SK-N-SH treated with all-trans-retinoic acid at 6 μM for 48 hours (cell line): ENCODE measurements around the gene ZDHHC11.

Source experiments
- ATAC-seq: fragments of 200-7000 bp; cut with Tn5 transposase; 3 replicates; pipeline ENCODE4 v1.9.1; 2020; ENCODE audit warnings: mild to moderate bottlenecking, moderate library complexity
- ARNTL ChIP-seq: fragments of 450-650 bp; formaldehyde crosslinking; IDR thresholded peaks from 2 replicates; pipeline ENCODE4 v1.5.0; 2020; ENCODE audit warnings: low read depth, mild to moderate bottlenecking, moderate library complexity, borderline replicate concordance
- BACH2 ChIP-seq: fragments of 250-450 bp; sonication (Bioruptor Pico); IDR thresholded peaks from 2 replicates; pipeline ENCODE4 v1.9.0; 2021; ENCODE audit warnings: mild to moderate bottlenecking, borderline replicate concordance
- CREB5 ChIP-seq: fragments of 250-450 bp; sonication (Bioruptor Pico); IDR thresholded peaks from 2 replicates; pipeline ENCODE4 v1.5.1; 2020; ENCODE audit warnings: low read depth, mild to moderate bottlenecking, moderate library complexity
- CSDC2 ChIP-seq: fragments of 250-450 bp; sonication (Bioruptor Pico); IDR thresholded peaks from 2 replicates; pipeline ENCODE4 v1.5.0; 2020; ENCODE audit warnings: mild to moderate bottlenecking, moderate library complexity
- CSRNP3 ChIP-seq: fragments of 250-450 bp; sonication (Bioruptor Pico); IDR thresholded peaks from 2 replicates; pipeline ENCODE4 v1.5.1; 2021; ENCODE audit warnings: mild to moderate bottlenecking, moderate library complexity
- ESRRG ChIP-seq: fragments of 250-450 bp; sonication (Bioruptor Pico); IDR thresholded peaks from 2 replicates; pipeline ENCODE4 v1.6.1; 2021; ENCODE audit warnings: mild to moderate bottlenecking
- GLIS3 ChIP-seq: fragments of 250-450 bp; sonication (Bioruptor Pico); IDR thresholded peaks from 2 replicates; pipeline ENCODE4 v1.5.0; 2020; ENCODE audit warnings: mild to moderate bottlenecking, moderate library complexity
- ISL1 ChIP-seq: fragments of 250-450 bp; sonication (Bioruptor Pico); IDR thresholded peaks from 2 replicates; pipeline ENCODE4 v2.1.2; 2022; ENCODE audit warnings: mild to moderate bottlenecking, moderate library complexity
- OSR1 ChIP-seq: fragments of 250-450 bp; sonication (Bioruptor Pico); IDR thresholded peaks from 2 replicates; pipeline ENCODE4 v1.8.0; 2022; ENCODE audit warnings: moderate library complexity, mild to moderate bottlenecking, inconsistent platforms
- PATZ1 ChIP-seq: fragments of 250-450 bp; sonication (Bioruptor Pico); IDR thresholded peaks from 2 replicates; pipeline ENCODE4 v1.8.0; 2020; ENCODE audit warnings: mild to moderate bottlenecking, moderate library complexity, borderline replicate concordance
- POU6F1 ChIP-seq: fragments of 250-450 bp; sonication (Bioruptor Pico); IDR thresholded peaks from 2 replicates; pipeline ENCODE4 v1.8.0; 2021; ENCODE audit warnings: low read depth, mild to moderate bottlenecking, moderate library complexity, borderline replicate concordance
- PPARA ChIP-seq: fragments of 250-450 bp; sonication (Bioruptor Pico); IDR thresholded peaks from 2 replicates; pipeline ENCODE4 v1.5.0; 2020; ENCODE audit warnings: mild to moderate bottlenecking, borderline replicate concordance
- RARB ChIP-seq: fragments of 250-450 bp; sonication (Bioruptor Pico); IDR thresholded peaks from 2 replicates; pipeline ENCODE4 v1.8.0; 2021; ENCODE audit warnings: mild to moderate bottlenecking, moderate library complexity
- SNAI2 ChIP-seq: fragments of 250-450 bp; sonication (Bioruptor Pico); IDR thresholded peaks from 2 replicates; pipeline ENCODE4 v1.5.0; 2020; ENCODE audit warnings: mild to moderate bottlenecking, moderate library complexity
- TCF4 ChIP-seq: fragments of 250-450 bp; sonication (Bioruptor Pico); IDR thresholded peaks from 2 replicates; pipeline ENCODE4 v1.8.0; 2021; ENCODE audit warnings: mild to moderate bottlenecking, moderate library complexity, borderline replicate concordance
- TOX ChIP-seq: fragments of 250-450 bp; sonication (Bioruptor Pico); IDR thresholded peaks from 2 replicates; pipeline ENCODE4 v1.8.0; 2021; ENCODE audit warnings: mild to moderate bottlenecking, moderate library complexity, borderline replicate concordance
- TSHZ2 ChIP-seq: fragments of 250-450 bp; sonication (Bioruptor Pico); IDR thresholded peaks from 2 replicates; pipeline ENCODE4 v1.5.0; 2020; ENCODE audit warnings: mild to moderate bottlenecking, moderate library complexity
- ZFP30 ChIP-seq: fragments of 450-650 bp; formaldehyde crosslinking; IDR thresholded peaks from 2 replicates; pipeline ENCODE4 v1.5.0; 2022; ENCODE audit warnings: mild to moderate bottlenecking, moderate library complexity
- ZNF565 ChIP-seq: fragments of 450-650 bp; formaldehyde crosslinking; conservative IDR thresholded peaks from 2 replicates; pipeline ENCODE4 v1.5.0; 2020; ENCODE audit warnings: low read depth, mild to moderate bottlenecking, moderate library complexity
- ZNF70 ChIP-seq: fragments of 450-650 bp; formaldehyde crosslinking; IDR thresholded peaks from 2 replicates; pipeline ENCODE4 v1.5.0; 2020; ENCODE audit warnings: mild to moderate bottlenecking, moderate library complexity
- ZNF8 ChIP-seq: fragments of 450-650 bp; formaldehyde crosslinking; IDR thresholded peaks from 2 replicates; pipeline ENCODE4 v1.5.0; 2020; ENCODE audit warnings: mild to moderate bottlenecking, moderate library complexity

ZDHHC11 gene

GRCh38 chr5:859391-859790, 8.6 kb upstream of the ZDHHC11 start:
- ATAC-seq, result no peak
- TF ChIP-seq RARB (CRISPR knock-in tag), result no peak
- no peak for TF ChIP-seq ZNF70
- TF ChIP-seq ZNF8 (CRISPR knock-in tag), result no peak
- TF ChIP-seq TOX (CRISPR knock-in tag), result no peak
- TF ChIP-seq PATZ1 (CRISPR knock-in tag), result no peak
- no peak for TF ChIP-seq POU6F1 (CRISPR knock-in tag)
- TF ChIP-seq ARNTL (CRISPR knock-in tag), result no peak
- no peak for TF ChIP-seq TCF4 (CRISPR knock-in tag)
- no peak for TF ChIP-seq GLIS3
- no peak for TF ChIP-seq ZNF565
- TF ChIP-seq PPARA (CRISPR knock-in tag), result no peak
- TF ChIP-seq OSR1 (CRISPR knock-in tag), result no peak
- TF ChIP-seq ISL1, result no peak
- TF ChIP-seq CREB5 (CRISPR knock-in tag), result no peak
- no peak for TF ChIP-seq TSHZ2 (CRISPR knock-in tag)
- TF ChIP-seq SNAI2, result no peak
- TF ChIP-seq ZFP30 (CRISPR knock-in tag), result no peak
- TF ChIP-seq CSRNP3 (CRISPR knock-in tag), result no peak
- no peak for TF ChIP-seq CSDC2 (CRISPR knock-in tag)
- TF ChIP-seq BACH2 (CRISPR knock-in tag), result no peak
- TF ChIP-seq, all 23 proteins: peak for 0

GRCh38 chr5:858726-859125, 7.9 kb upstream of the ZDHHC11 start:
- TF ChIP-seq TOX (CRISPR knock-in tag) (no peak), PPARA (CRISPR knock-in tag) (no peak)
- TF ChIP-seq, all 23 proteins: peak for 0
- no peak for ATAC-seq

GRCh38 chr5:856531-857425, 6.0 kb upstream of the ZDHHC11 start:
- TF ChIP-seq CREB5 (CRISPR knock-in tag) (no peak), PATZ1 (CRISPR knock-in tag) (no peak), ESRRG (CRISPR knock-in tag) (no peak), BACH2 (CRISPR knock-in tag) (no peak), RARB (CRISPR knock-in tag) (no peak), ZFP30 (CRISPR knock-in tag) (no peak), ISL1 (no peak), OSR1 (CRISPR knock-in tag) (no peak)
- ATAC-seq, result no peak
